ENCODE measurements around the gene CNTF.

DNA sequence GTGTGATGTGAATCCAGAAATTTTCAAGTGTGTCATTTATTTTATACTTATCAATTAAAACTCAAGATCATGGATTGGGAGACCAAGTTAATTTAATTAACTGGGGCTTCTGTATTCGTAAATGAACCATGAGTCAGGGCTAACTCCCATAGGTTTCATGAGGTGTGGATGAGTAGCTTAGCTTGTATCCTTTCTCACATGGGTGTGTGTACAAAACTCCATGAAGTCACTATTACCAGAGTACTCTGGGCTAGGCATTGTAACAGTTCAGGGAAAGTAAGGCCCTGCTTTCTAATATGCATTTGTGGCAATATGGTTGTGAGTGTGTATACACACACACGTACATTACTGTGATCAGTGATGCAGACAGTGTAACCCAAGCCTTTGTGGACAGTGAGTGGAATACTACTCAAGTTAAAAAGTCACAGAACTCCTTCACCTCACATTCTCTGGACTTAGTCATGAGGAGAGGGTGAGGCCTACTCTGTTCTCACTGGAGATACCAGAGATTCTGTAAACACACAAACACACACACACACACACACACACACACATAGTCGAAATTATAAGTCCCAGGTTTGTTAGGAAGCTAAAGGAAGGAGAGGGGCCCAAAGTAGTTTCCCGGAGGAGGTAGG is 3.5 kb downstream of the CNTF start:
- TF ChIP-seq ZNF70 (CRISPR knock-in tag; IDR thresholded peaks at IDR 0.05) (no peak), ZNF8 (CRISPR knock-in tag; IDR thresholded peaks at IDR 0.05) (no peak), CSDC2 (CRISPR knock-in tag; IDR thresholded peaks at IDR 0.05) (no peak), BACH2 (CRISPR knock-in tag; IDR thresholded peaks at IDR 0.05; ENCODE audit: borderline replicate concordance) (no peak), ZFP3 (CRISPR knock-in tag; IDR thresholded peaks at IDR 0.05) (no peak), GLIS3 (CRISPR knock-in tag; IDR thresholded peaks at IDR 0.05) (no peak)
- TF ChIP-seq, protein P1, sequence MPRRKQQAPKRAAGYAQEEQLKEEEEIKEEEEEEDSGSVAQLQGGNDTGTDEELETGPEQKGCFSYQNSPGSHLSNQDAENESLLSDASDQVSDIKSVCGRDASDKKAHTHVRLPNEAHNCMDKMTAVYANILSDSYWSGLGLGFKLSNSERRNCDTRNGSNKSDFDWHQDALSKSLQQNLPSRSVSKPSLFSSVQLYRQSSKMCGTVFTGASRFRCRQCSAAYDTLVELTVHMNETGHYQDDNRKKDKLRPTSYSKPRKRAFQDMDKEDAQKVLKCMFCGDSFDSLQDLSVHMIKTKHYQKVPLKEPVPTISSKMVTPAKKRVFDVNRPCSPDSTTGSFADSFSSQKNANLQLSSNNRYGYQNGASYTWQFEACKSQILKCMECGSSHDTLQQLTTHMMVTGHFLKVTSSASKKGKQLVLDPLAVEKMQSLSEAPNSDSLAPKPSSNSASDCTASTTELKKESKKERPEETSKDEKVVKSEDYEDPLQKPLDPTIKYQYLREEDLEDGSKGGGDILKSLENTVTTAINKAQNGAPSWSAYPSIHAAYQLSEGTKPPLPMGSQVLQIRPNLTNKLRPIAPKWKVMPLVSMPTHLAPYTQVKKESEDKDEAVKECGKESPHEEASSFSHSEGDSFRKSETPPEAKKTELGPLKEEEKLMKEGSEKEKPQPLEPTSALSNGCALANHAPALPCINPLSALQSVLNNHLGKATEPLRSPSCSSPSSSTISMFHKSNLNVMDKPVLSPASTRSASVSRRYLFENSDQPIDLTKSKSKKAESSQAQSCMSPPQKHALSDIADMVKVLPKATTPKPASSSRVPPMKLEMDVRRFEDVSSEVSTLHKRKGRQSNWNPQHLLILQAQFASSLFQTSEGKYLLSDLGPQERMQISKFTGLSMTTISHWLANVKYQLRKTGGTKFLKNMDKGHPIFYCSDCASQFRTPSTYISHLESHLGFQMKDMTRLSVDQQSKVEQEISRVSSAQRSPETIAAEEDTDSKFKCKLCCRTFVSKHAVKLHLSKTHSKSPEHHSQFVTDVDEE (CRISPR knock-in tag; IDR thresholded peaks at IDR 0.05), result no peak
- TF ChIP-seq, protein P2, sequence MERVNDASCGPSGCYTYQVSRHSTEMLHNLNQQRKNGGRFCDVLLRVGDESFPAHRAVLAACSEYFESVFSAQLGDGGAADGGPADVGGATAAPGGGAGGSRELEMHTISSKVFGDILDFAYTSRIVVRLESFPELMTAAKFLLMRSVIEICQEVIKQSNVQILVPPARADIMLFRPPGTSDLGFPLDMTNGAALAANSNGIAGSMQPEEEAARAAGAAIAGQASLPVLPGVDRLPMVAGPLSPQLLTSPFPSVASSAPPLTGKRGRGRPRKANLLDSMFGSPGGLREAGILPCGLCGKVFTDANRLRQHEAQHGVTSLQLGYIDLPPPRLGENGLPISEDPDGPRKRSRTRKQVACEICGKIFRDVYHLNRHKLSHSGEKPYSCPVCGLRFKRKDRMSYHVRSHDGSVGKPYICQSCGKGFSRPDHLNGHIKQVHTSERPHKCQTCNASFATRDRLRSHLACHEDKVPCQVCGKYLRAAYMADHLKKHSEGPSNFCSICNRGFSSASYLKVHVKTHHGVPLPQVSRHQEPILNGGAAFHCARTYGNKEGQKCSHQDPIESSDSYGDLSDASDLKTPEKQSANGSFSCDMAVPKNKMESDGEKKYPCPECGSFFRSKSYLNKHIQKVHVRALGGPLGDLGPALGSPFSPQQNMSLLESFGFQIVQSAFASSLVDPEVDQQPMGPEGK (CRISPR knock-in tag; IDR thresholded peaks at IDR 0.05; ENCODE audit: borderline replicate concordance), result no peak
